GM12892 (cell line): Measurements from ENCODE around the gene PPP3CA.

Experiments used
- POLR2A ChIP-seq: IDR thresholded peaks from 2 replicates; pipeline ENCODE4 v1.6.1; 2011; ENCODE audit warnings: low read depth, low read length, control low read depth
- POLR2AphosphoS5 ChIP-seq: IDR thresholded peaks from 2 replicates; pipeline ENCODE4 v1.6.1; 2011; ENCODE audit warnings: low read depth, low read length, control low read depth
- TAF1 ChIP-seq: IDR thresholded peaks from 2 replicates; pipeline ENCODE4 v1.6.1; 2011; ENCODE audit warnings: low read depth, mild to moderate bottlenecking, control low read depth, low read length, borderline replicate concordance

DNA sequence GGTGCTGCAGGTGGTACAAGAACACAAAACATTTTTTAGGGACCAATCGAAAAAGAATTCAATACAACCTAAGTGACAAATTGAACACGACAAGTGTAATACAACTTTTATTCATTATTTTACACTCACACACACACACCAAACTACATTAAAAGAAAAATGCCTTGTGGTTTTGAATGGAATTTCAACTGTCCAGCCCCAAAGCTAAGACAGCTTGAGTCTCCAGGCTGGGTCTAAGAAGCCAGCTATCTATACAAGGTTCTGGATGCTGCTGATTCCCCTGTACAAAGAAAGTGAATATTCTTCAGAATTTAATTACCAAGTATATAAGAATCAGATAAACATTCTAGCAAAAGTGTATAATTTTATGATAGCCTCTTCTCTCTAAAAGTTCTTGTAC lies 118.2 kb downstream of the PPP3CA start:
- TF ChIP-seq POLR2A (no peak), TAF1 (no peak), POLR2AphosphoS5 (no peak)
